VCaP (cell line): ENCODE data around the gene CFAP251.

Source experiments
- H3K27ac ChIP-seq: fragments of 450-650 bp; 2 replicates; pipeline ENCODE4 v1.5.1; 2017
- TF ChIP-seq, protein P1 (sequence below): fragments of 450-650 bp; conservative IDR thresholded peaks from 2 replicates; pipeline ENCODE4 v1.5.1; 2017; ENCODE audit warnings: mild to moderate bottlenecking, moderate library complexity

The CFAP251 gene

DNA sequence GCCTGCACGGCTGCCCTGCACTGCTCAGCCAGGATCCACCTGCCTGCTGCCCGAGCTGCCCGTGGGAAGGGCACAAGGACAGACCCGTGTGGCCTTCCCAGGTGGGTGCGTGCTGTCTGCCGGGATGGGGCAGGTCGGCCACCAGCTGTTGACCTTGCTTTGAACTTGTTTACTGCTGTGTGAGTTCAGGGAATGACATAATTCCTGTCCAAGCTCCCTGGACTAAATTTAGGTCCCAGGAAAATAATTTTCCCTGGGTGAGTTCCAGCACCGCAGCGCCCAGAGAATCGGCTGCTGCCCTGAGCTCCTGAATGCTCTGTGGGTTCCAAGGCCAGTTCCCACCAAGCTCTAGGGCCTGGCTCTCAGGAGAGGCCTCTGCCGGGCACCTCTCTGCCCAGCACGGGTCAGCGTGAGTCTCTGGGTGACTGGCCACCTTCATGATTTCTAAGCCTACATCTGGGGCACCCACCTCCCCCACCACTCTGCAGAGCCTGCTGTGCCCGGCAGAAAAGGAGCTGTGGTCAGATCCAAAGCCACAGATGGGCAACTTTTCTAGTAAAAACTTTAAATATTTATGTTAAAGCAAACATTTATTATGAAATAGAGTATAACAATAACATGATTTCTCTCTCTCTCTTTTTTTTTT lies 133.0 kb downstream of the CFAP251 start:
- TF ChIP-seq, protein P1, sequence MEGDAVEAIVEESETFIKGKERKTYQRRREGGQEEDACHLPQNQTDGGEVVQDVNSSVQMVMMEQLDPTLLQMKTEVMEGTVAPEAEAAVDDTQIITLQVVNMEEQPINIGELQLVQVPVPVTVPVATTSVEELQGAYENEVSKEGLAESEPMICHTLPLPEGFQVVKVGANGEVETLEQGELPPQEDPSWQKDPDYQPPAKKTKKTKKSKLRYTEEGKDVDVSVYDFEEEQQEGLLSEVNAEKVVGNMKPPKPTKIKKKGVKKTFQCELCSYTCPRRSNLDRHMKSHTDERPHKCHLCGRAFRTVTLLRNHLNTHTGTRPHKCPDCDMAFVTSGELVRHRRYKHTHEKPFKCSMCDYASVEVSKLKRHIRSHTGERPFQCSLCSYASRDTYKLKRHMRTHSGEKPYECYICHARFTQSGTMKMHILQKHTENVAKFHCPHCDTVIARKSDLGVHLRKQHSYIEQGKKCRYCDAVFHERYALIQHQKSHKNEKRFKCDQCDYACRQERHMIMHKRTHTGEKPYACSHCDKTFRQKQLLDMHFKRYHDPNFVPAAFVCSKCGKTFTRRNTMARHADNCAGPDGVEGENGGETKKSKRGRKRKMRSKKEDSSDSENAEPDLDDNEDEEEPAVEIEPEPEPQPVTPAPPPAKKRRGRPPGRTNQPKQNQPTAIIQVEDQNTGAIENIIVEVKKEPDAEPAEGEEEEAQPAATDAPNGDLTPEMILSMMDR = no peak
- no peak overlapping the region for H3K27ac ChIP-seq

DNA sequence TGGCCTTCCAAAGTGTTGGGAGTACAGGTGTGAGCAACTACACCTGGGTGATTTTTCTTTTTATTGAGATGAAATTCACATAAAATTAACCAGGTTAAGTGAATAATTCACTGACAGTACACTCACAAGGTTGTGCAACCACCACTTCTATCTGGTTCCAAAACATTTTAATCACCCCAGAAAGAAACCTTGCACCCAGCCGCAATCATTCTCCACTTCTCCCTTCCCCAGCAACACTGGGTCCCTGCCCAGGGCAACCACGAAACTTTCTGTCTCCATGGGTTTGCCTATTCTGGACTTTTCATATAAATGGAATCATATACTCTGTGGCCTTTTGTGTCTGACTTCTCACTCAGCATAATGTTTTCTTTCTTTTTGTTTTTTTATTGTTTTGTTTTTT lies 133.9 kb downstream of the CFAP251 start:
- no peak overlapping the region for H3K27ac ChIP-seq
- TF ChIP-seq, protein P1 = no peak
